Activated T-helper 1 cell treated with anti-CD3 and anti-CD28 coated beads, Interleukin-12 subunit alpha, Interleukin-12 subunit beta, Interleukin-2, Interleukin-4 antibody, amounts not matched to agents 30 ng/mL and 10 ng/mL and 1 ng/mL, durations not matched to agents 14 hours and 24 hours and 36 hours (primary cell): ENCODE data around the gene SLC24A3. TPM values are rescaled to one million over a fixed set of nuclear protein-coding genes. Genes with fewer than 3 reads are reported as not detected.

Source experiments
- DNase-seq: peaks from one replicate; pipeline ENCODE4 v3.0.0; 2021; ENCODE audit warnings: low spot score
- H3K27ac Mint-ChIP-seq: one replicate; pipeline ENCODE4 v1.8.0; 2021; ENCODE audit warnings: mild to moderate bottlenecking, mixed read lengths
- H3K27me3 Mint-ChIP-seq: one replicate; pipeline ENCODE4 v1.8.0; 2022; ENCODE audit warnings: mild to moderate bottlenecking, moderate library complexity, mixed read lengths; ENCODE audit not compliant: insufficient read depth
- H3K36me3 Mint-ChIP-seq: one replicate; pipeline ENCODE4 v1.8.0; 2021; ENCODE audit warnings: low read depth, mixed read lengths
- H3K4me1 Mint-ChIP-seq: one replicate; pipeline ENCODE4 v1.8.0; 2021; ENCODE audit warnings: low read depth, mixed read lengths
- H3K4me3 Mint-ChIP-seq: one replicate; pipeline ENCODE4 v1.8.0; 2021; ENCODE audit warnings: mild to moderate bottlenecking, moderate library complexity, mixed read lengths
- H3K9me3 Mint-ChIP-seq: one replicate; pipeline ENCODE4 v1.8.0; 2021; ENCODE audit warnings: mixed read lengths
- intact Hi-C: fragments of 100-400 bp; cut with micrococcal nuclease; formaldehyde crosslinking; loops from one replicate; pipeline ENCODE4 v1.15.1; 2024
- total RNA-seq: library from RNA; stranded (reverse); gene quantifications from 2 replicates; pipeline ENCODE4 v1.2.3, GENCODE V29; 2022

The SLC24A3 gene
- total RNA-seq, 1 donor from 2014 or later, result not detected

GRCh38 chr20:19378058-19378457, 165.6 kb downstream of the SLC24A3 start:
- Mint-ChIP-seq H3K4me3 (no peak overlapping the region), H3K27me3 (no peaks in the 10 kb centered on the region), H3K4me1 (no peaks in the 10 kb centered on the region), H3K36me3 (no peaks in the 10 kb centered on the region), H3K9me3 (no peaks in the 10 kb centered on the region), H3K27ac (no peak overlapping the region)
- intact Hi-C loops, result no loop called here
- DNase-seq, result no peak

DNA sequence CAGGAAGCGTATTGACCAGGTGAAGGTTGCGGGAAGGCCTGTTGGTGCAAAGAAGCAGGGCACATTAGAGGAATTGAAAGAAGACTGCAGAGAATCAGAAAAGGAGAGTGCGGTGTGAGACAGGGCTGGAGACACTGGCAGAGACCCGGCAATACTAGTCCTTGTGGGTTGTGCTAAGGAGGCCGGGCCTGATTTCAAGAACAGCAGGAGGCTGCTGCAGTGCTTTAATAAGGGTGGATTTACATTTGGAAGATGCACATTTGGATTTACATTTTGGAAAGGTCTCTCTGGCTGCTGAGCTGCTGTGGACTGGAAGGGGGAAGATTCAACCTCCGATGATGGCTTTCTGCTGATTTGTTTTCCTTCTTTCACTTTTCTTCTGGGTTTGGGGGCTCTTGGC, 167.8 kb downstream of the SLC24A3 start:
- no peak overlapping the region for H3K4me3 Mint-ChIP-seq
- no peaks in the 10 kb centered on the region for H3K27me3 Mint-ChIP-seq
- no peaks in the 10 kb centered on the region for H3K4me1 Mint-ChIP-seq
- H3K9me3 Mint-ChIP-seq, result no peaks in the 10 kb centered on the region
- no peaks in the 10 kb centered on the region for H3K36me3 Mint-ChIP-seq
- H3K27ac Mint-ChIP-seq, result no peak overlapping the region
- intact Hi-C loops, result no loop called here
- DNase-seq, result no peak

GRCh38 chr20:19381947-19382346, 169.5 kb downstream of the SLC24A3 start:
- no peaks in the 10 kb centered on the region for H3K9me3 Mint-ChIP-seq
- no peak for DNase-seq
- no peak overlapping the region for H3K27ac Mint-ChIP-seq
- no peak overlapping the region for H3K4me3 Mint-ChIP-seq
- intact Hi-C loops, result no loop called here
- no peaks in the 10 kb centered on the region for H3K36me3 Mint-ChIP-seq
- no peaks in the 10 kb centered on the region for H3K27me3 Mint-ChIP-seq
- H3K4me1 Mint-ChIP-seq, result no peaks in the 10 kb centered on the region

GRCh38 chr20:19382386-19383340, 170.2 kb downstream of the SLC24A3 start:
- no peak overlapping the region for H3K4me3 Mint-ChIP-seq
- no peaks in the 10 kb centered on the region for H3K27me3 Mint-ChIP-seq
- H3K27ac Mint-ChIP-seq, result no peak overlapping the region
- DNase-seq, result no peak
- H3K9me3 Mint-ChIP-seq, result no peaks in the 10 kb centered on the region
- H3K36me3 Mint-ChIP-seq, result no peaks in the 10 kb centered on the region
- H3K4me1 Mint-ChIP-seq, result no peaks in the 10 kb centered on the region
- intact Hi-C loops, result no loop called here

GRCh38 chr20:19384940-19385339, 172.5 kb downstream of the SLC24A3 start:
- intact Hi-C loops, result no loop called here
- H3K4me3 Mint-ChIP-seq, result no peak overlapping the region
- no peak overlapping the region for H3K27ac Mint-ChIP-seq
- no peaks in the 10 kb centered on the region for H3K4me1 Mint-ChIP-seq
- no peaks in the 10 kb centered on the region for H3K27me3 Mint-ChIP-seq
- DNase-seq, result no peak
- H3K9me3 Mint-ChIP-seq, result no peaks in the 10 kb centered on the region
- H3K36me3 Mint-ChIP-seq, result no peaks in the 10 kb centered on the region

- no peak overlapping the region for H3K4me3 Mint-ChIP-seq
- no peak for DNase-seq
- H3K27me3 Mint-ChIP-seq, result no peaks in the 10 kb centered on the region
- H3K9me3 Mint-ChIP-seq, result no peaks in the 10 kb centered on the region
- intact Hi-C loops, result no loop called here
- no peaks in the 10 kb centered on the region for H3K4me1 Mint-ChIP-seq
- no peaks in the 10 kb centered on the region for H3K36me3 Mint-ChIP-seq
- no peak overlapping the region for H3K27ac Mint-ChIP-seq
Measured at GRCh38 chr20:19387251-19387650, 174.8 kb downstream of the SLC24A3 start.

DNA sequence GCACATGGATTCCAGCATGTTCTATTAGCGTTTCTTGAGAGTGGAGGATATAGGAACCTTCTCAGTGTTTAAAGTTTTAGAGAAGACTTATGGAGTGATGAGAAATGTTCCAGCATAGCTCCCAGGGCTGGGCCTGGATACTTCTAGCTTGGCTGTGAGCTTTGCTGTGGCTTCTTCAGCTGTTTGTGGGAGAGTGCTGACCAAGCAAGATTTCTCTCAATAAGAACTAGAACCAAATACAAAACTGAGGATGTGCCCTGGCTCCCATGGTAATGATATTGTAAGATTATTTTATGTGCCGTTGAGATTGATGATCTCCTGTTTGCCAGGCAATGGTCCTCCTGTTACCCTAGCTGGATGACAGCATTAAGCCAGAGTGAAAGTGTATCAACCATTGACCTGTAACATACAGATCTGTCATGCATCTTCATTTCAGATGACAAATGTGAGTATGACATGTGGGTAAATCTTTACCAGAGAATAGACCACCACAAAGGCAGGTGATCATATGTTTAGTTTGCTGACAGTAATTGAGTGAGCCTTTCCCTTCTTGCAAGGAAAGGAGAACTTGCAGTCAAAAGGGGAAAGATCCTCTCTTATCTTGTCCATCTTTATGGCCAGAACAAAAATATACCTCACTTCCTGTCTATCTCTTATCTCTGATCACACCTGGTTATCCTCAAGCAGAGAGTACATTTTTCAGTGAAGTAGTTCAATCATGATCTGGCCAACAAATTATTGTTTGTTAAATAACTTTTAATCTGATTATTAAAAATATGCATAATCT, 180.1 kb downstream of the SLC24A3 start:
- no peaks in the 10 kb centered on the region for H3K36me3 Mint-ChIP-seq
- peaks cover 5% of the 10 kb centered on the region for H3K9me3 Mint-ChIP-seq
- H3K4me3 Mint-ChIP-seq, result no peak overlapping the region
- no peaks in the 10 kb centered on the region for H3K27me3 Mint-ChIP-seq
- no peak overlapping the region for H3K27ac Mint-ChIP-seq
- DNase-seq, result no peak
- intact Hi-C loops, result no loop called here
- no peaks in the 10 kb centered on the region for H3K4me1 Mint-ChIP-seq

GRCh38 chr20:19396460-19397081, 184.1 kb downstream of the SLC24A3 start:
- intact Hi-C loops, result no loop called here
- peaks cover 29% of the 10 kb centered on the region for H3K9me3 Mint-ChIP-seq
- no peak overlapping the region for H3K4me3 Mint-ChIP-seq
- no peaks in the 10 kb centered on the region for H3K27me3 Mint-ChIP-seq
- H3K4me1 Mint-ChIP-seq, result no peaks in the 10 kb centered on the region
- no peaks in the 10 kb centered on the region for H3K36me3 Mint-ChIP-seq
- no peak overlapping the region for H3K27ac Mint-ChIP-seq
- no peak for DNase-seq

GRCh38 chr20:19397226-19397625, 184.8 kb downstream of the SLC24A3 start:
- no peak for DNase-seq
- intact Hi-C loops, result no loop called here
- no peak overlapping the region for H3K4me3 Mint-ChIP-seq
- H3K9me3 Mint-ChIP-seq, result peaks cover 29% of the 10 kb centered on the region
- H3K27ac Mint-ChIP-seq, result no peak overlapping the region
- H3K36me3 Mint-ChIP-seq, result no peaks in the 10 kb centered on the region
- no peaks in the 10 kb centered on the region for H3K27me3 Mint-ChIP-seq
- no peaks in the 10 kb centered on the region for H3K4me1 Mint-ChIP-seq

DNA sequence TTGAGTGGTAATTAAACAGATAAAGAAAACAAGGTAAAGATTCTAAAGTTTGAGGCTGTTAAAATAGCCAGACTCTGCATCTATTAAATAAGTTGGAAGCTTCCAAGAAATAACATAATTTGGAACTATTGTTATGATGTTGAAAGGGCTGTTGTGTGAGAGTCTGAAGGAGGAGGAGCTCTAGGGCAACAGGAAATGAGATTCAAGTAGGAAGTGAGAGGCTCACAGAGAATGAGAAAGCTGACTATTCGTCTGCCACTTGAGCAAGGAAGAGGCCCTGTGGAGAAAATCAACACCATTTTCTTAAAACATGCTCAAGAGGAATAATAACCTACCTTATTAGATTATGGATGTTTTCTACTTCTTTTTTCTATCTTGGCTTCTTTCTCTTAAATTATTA, 185.2 kb downstream of the SLC24A3 start:
- Mint-ChIP-seq H3K4me1 (no peaks in the 10 kb centered on the region), H3K27ac (no peak overlapping the region), H3K4me3 (no peak overlapping the region), H3K36me3 (no peaks in the 10 kb centered on the region), H3K9me3 (peaks cover 29% of the 10 kb centered on the region), H3K27me3 (no peaks in the 10 kb centered on the region)
- intact Hi-C loops, result no loop called here
- DNase-seq, result no peak

DNA sequence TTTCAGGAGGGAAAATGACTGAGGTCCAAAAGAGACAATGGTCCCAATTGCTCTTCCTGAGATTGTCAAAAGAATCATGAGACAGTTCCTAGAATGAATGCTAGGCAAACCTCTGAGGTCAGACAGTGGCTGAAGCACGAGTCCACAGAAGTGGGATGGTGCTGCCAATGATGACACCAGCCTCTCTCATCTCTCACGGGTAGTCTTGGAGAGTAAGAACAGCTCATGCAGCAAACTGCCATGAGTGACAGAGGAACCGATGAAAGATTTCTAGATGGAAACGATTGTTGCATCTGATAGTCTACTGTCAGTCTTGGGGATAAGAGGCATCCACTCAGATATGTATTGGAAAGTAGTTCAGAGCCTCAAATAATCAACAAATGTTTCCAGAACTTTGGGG, 188.7 kb downstream of the SLC24A3 start:
- Mint-ChIP-seq H3K9me3 (peaks cover 29% of the 10 kb centered on the region), H3K4me1 (no peaks in the 10 kb centered on the region), H3K4me3 (no peak overlapping the region)

GRCh38 chr20:19403549-19403948, 191.1 kb downstream of the SLC24A3 start:
- no peaks in the 10 kb centered on the region for H3K4me1 Mint-ChIP-seq
- no peak for DNase-seq
- no peaks in the 10 kb centered on the region for H3K36me3 Mint-ChIP-seq
- H3K27ac Mint-ChIP-seq, result no peak overlapping the region
- no peaks in the 10 kb centered on the region for H3K27me3 Mint-ChIP-seq
- intact Hi-C loops, result no loop called here
- peaks cover 19% of the 10 kb centered on the region for H3K9me3 Mint-ChIP-seq
- no peak overlapping the region for H3K4me3 Mint-ChIP-seq

More for the DNA sequence above, 188.7 kb downstream of the SLC24A3 start:
- no peak for DNase-seq
- Mint-ChIP-seq H3K27me3 (no peaks in the 10 kb centered on the region), H3K36me3 (no peaks in the 10 kb centered on the region), H3K27ac (no peak overlapping the region)
- intact Hi-C loops, result no loop called here

DNA sequence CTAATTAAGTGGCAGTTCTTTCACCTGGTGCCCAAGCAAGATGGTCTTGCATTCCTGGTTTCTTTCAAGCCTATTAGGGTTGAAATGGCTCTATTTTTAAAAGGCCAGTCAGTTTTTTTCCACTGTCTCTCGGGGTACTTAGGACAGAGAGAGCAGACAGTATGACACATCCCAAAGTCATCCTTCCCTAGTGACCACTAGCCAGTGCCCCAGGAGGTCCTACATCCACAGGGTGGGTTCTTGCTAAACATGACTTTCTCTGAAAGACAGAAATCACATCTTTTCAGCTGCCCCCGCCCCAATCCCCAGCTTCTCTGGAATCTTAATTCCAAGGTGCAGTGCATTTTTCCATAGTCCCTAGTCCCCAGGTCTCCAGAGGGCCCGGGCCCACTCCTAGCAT, 192.4 kb downstream of the SLC24A3 start:
- no peak overlapping the region for H3K4me3 Mint-ChIP-seq
- no peaks in the 10 kb centered on the region for H3K27me3 Mint-ChIP-seq
- H3K4me1 Mint-ChIP-seq, result no peaks in the 10 kb centered on the region
- DNase-seq, result no peak
- no peak overlapping the region for H3K27ac Mint-ChIP-seq
- H3K9me3 Mint-ChIP-seq, result peaks cover 14% of the 10 kb centered on the region
- no peaks in the 10 kb centered on the region for H3K36me3 Mint-ChIP-seq
- intact Hi-C loops, result no loop called here
